C4-2B (cell line): Measurements from ENCODE around the gene UMPS.

ENCODE experiments used
- H3K27ac ChIP-seq: fragments of 450-650 bp; 2 replicates; pipeline ENCODE4 v1.5.1; 2017
- ZFX ChIP-seq: fragments of 450-650 bp; IDR thresholded peaks from 2 replicates; pipeline ENCODE4 v1.6.1; 2017
- TF ChIP-seq, protein P1 (sequence below): fragments of 450-650 bp; conservative IDR thresholded peaks from 2 replicates; pipeline ENCODE4 v1.5.1; 2017; ENCODE audit warnings: mild to moderate bottlenecking

Gene UMPS

DNA sequence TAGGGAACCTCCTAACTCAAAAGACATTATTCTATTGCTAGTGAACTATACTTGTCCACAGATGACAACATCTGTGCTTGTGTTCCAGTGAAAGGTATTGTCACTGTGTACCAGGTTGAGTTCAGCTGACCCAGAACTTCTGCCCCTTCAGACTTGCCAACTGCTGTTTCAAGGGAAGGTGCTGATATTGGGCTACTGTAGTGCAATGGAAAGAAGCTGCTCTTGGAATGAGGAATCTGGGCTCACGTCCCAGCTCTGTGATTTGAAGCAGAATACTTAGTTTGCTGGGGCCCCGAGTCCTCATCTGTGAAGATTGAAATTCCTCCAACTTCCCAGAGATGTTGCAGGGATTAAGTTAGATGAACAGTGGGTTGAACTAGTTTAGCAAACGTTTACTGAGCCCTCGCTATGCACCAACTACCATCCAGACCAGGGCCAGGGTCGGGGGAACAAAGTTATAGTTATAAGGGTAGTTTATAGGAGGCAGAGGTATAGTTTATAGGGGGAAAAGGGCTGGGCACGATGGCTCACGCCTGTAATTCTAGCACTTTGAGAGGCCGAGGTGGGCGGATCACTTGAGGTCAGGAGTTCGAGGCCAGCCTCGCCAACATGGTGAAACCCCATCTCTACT, 15.9 kb upstream of the UMPS start:
- no peak overlapping the region for H3K27ac ChIP-seq
- TF ChIP-seq, protein P1, sequence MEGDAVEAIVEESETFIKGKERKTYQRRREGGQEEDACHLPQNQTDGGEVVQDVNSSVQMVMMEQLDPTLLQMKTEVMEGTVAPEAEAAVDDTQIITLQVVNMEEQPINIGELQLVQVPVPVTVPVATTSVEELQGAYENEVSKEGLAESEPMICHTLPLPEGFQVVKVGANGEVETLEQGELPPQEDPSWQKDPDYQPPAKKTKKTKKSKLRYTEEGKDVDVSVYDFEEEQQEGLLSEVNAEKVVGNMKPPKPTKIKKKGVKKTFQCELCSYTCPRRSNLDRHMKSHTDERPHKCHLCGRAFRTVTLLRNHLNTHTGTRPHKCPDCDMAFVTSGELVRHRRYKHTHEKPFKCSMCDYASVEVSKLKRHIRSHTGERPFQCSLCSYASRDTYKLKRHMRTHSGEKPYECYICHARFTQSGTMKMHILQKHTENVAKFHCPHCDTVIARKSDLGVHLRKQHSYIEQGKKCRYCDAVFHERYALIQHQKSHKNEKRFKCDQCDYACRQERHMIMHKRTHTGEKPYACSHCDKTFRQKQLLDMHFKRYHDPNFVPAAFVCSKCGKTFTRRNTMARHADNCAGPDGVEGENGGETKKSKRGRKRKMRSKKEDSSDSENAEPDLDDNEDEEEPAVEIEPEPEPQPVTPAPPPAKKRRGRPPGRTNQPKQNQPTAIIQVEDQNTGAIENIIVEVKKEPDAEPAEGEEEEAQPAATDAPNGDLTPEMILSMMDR, result no peak
- no peak for TF ChIP-seq ZFX

DNA sequence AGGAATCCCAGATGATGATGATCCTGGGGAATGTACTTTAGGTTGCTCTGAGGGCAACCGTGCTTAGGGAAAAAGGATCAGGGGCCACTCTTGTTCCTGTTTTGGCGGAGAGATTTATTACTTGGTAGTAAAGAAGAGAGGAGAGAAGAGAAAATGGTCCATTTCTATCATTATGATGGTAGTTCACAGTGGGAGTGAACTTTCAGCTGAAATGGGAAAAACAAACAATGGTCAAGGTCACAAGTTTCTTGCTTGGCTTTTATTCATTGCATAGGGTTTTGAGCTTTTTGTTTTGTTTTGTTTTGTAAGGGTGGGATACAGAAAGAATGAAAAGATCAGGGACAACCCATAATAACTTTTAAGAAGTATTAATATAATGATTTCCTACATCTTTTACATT, 7.7 kb upstream of the UMPS start:
- no peak overlapping the region for H3K27ac ChIP-seq
- TF ChIP-seq ZFX, result no peak
- TF ChIP-seq, protein P1, result no peak

DNA sequence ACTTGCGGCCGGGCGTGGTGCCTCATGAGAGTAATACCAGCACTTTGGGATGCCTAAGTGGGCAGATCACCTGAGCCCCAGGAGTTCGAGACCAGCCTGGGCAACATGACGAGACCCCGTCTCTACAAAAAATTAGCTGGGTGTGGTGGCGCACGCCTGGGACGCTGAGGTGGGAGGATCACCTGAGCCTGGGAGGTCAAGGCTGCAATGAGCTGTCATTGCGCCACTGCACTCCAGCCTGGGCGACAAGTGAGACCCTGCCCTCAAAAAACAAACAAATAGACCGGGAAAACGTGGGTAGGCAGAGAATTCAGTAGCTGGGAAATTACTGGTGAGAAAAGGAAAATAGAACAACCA, 667 bp downstream of the UMPS start:
- TF ChIP-seq ZFX, result no peak
- TF ChIP-seq, protein P1, result no peak
- peak overlapping the region; percentile 83 for H3K27ac ChIP-seq

DNA sequence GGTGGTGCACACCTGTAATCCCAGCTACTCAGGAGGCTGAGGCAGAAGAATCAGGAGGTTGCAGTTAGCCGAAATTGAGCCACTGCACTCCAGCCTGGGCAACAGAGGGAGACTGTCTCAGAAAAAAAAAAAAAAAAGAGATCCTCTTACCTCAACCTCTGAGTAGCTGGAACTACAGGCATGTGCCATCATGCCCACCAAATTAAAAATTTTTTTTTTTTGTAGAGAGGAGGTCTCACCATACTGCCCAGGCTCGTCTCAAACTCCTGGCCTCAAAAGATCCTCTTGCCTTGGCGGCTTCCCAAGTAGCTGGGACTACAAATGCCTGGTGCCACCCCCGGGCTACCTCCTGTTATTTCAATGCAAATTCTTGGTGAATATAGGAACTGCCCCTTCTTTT, 1.5 kb downstream of the UMPS start:
- no peak overlapping the region for H3K27ac ChIP-seq
- TF ChIP-seq, protein P1, result no peak
- TF ChIP-seq ZFX, result no peak

DNA sequence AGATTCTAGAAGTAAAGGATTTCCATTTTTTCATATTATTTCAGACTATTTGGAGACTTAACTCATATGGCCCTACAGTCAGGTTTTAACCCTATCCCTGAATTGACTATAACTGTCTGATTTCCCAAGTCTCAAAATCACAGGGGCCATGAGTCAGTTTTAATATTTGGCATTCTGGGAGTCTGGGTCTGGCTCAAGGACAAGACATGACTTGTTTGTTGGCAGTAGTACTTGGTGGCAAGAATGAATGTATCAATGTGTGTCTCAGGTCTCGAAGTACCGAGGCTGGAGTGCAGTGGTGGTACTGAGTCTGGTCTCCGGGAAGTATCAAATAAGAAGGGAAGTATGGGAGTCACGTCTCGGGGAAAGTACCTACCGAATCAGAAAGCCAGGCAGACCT, 10.8 kb downstream of the UMPS start:
- TF ChIP-seq ZFX, result no peak
- TF ChIP-seq, protein P1, result no peak
- no peak overlapping the region for H3K27ac ChIP-seq

DNA sequence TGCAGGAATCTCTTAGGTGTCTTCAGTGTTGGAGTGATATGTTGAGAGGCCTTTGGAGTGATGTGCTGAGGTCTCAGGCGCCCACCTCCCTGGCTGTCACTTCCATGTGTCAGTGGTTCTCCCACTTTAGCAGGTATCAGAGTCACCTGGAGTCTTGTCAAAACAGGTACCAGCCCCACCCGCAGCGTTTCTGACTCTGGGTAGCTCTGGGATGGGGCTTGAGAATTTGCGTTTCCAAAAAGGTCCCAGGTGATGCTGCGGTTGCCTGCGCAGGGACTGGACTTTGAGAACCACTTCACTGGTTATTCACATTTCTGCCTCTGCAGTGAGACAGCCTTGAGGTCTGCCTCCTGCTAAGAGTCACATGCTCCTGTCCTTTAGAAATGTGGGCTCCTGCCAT, 15.5 kb downstream of the UMPS start:
- H3K27ac ChIP-seq, result no peak overlapping the region
- TF ChIP-seq ZFX, result no peak
- TF ChIP-seq, protein P1, result no peak

DNA sequence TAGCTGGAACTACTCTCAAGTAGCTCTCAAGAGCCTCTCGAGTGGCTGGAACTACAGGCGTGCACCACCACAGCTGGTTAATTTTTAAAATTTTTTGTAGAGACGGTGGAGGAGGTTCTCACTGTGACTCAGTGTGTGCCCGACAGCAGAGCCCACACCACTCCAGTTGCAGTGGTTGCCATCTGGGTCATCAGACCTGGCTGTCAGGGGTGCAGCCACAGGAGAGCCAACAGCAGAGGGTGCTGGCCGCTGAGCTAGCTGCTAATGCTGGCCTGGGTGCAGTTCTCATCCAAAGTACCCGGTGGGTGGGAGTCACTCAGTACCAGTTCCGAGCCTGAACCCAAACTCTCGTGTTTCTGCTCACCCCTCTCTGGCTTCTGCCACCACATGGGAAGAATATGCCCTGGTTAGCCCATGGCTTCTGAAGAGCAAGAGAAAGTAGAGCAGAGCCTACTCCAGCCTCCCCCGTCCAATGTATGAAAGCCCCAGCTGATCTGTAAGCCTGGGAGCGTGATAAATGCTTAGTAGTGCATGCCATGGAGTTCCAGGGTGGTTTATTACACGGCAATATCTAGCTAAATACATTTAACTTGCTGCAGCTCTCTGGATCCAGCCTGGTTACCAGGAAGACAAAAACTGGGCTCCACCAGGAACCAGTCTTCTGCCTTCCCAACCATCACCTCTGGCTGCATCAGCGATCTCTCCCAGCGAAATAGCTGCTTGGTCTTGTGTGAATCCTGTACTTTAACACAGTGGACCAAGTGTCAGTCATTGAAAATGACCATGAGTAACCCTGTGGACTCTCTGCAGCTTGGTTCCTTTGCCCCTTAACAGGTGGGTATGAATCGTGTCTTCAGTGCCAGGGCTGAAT, 17.1 kb downstream of the UMPS start:
- H3K27ac ChIP-seq, result no peak overlapping the region
- TF ChIP-seq ZFX, result no peak
- TF ChIP-seq, protein P1, result no peak
